Osteoblast (primary cell): Measurements from ENCODE around the gene LTB. TPM values are rescaled to one million over a fixed set of nuclear protein-coding genes. Genes with fewer than 3 reads are reported as not detected.

Experiments used
- DNase-seq: peaks from one replicate; pipeline ENCODE4 v3.0.0; 2011; ENCODE audit warnings: low spot score, mixed read lengths; ENCODE audit not compliant: insufficient read length; ENCODE audit errors: missing footprints
- H2AFZ ChIP-seq: 2 replicates; pipeline ENCODE4 v1.6.0; 2011; ENCODE audit warnings: mild to moderate bottlenecking, low read length
- H3K27ac ChIP-seq: 2 replicates; pipeline ENCODE4 v1.5.1; 2011; ENCODE audit warnings: mild to moderate bottlenecking, low read depth, low read length, moderate library complexity
- H3K27me3 ChIP-seq: 2 replicates; pipeline ENCODE4 v1.6.0; 2012; ENCODE audit warnings: mild to moderate bottlenecking, control low read depth, inconsistent platforms, low read length, moderate library complexity; ENCODE audit not compliant: insufficient read depth
- H3K36me3 ChIP-seq: 2 replicates; pipeline ENCODE4 v1.5.1; 2011; ENCODE audit warnings: mild to moderate bottlenecking, low read length, control low read depth, moderate library complexity; ENCODE audit not compliant: insufficient read depth
- H3K4me1 ChIP-seq: 2 replicates; pipeline ENCODE4 v1.5.1; 2011; ENCODE audit warnings: mild to moderate bottlenecking, low read length, control low read depth, moderate library complexity; ENCODE audit not compliant: insufficient read depth
- H3K4me2 ChIP-seq: 2 replicates; pipeline ENCODE4 v1.6.0; 2011; ENCODE audit warnings: mild to moderate bottlenecking, low read length; ENCODE audit not compliant: insufficient read depth
- H3K4me3 ChIP-seq: fragments of 200-600 bp; sonication (generic); 3 replicates; pipeline ENCODE4 v1.5.1; 2012; ENCODE audit warnings: mild to moderate bottlenecking, low read length, inconsistent platforms; ENCODE audit not compliant: insufficient read depth
- H3K79me2 ChIP-seq: 2 replicates; pipeline ENCODE4 v1.6.0; 2012; ENCODE audit warnings: mild to moderate bottlenecking, low read length, control low read depth, inconsistent platforms; ENCODE audit not compliant: insufficient read depth
- H3K9me3 ChIP-seq: 2 replicates; pipeline ENCODE4 v1.5.1; 2011; ENCODE audit warnings: low read depth, low read length, control low read depth
- H4K20me1 ChIP-seq: 2 replicates; pipeline ENCODE4 v1.6.0; 2012; ENCODE audit warnings: mild to moderate bottlenecking, low read length, control low read depth; ENCODE audit not compliant: insufficient read depth
- total RNA-seq: library from RNA; depleted of rRNA; stranded (reverse); fragments of >200 nt; gene quantifications from 2 replicates; pipeline ENCODE4 v1.2.3, GENCODE V29; 2012
- TF ChIP-seq, protein P1 (sequence below): IDR thresholded peaks from 2 replicates; pipeline ENCODE4 v1.5.1; 2011; ENCODE audit warnings: mild to moderate bottlenecking, low read depth, low read length, moderate library complexity; ENCODE audit errors: extremely low read depth

LTB gene
- total RNA-seq, 1 donor: not detected

DNA sequence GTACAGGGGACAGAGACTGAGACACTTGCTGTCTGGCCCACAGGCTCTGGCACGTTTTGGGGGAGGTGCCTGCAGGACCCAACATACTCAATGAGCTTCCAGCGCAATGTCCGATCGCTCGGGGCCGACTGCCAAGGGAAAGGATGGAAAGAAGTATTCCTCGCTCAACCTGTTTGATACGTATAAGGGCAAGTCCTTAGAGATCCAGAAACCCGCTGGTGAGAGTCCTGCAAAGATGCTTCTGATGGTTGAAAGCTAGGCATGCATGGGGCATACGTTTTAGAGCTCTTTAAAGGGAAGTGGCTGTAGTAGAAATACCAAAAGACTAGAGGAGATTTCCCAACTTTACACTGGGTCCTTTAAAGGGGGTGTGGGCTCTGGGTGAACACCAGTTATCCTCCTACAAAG is 40.5 kb upstream of the LTB start:
- Histone ChIP-seq H2AFZ (no peak overlapping the region), H3K4me2 (peak overlapping the region; percentile 95), H3K79me2 (peaks cover 70% of the 10 kb centered on the region), H3K36me3 (peaks cover 54% of the 10 kb centered on the region), H3K27ac (peak overlapping the region; percentile 91), H3K27me3 (no peaks in the 10 kb centered on the region), H3K4me1 (peaks cover 18% of the 10 kb centered on the region), H3K9me3 (no peaks in the 10 kb centered on the region), H4K20me1 (peaks cover 51% of the 10 kb centered on the region), H3K4me3 (peak overlapping the region; percentile 99)
- TF ChIP-seq, protein P1, sequence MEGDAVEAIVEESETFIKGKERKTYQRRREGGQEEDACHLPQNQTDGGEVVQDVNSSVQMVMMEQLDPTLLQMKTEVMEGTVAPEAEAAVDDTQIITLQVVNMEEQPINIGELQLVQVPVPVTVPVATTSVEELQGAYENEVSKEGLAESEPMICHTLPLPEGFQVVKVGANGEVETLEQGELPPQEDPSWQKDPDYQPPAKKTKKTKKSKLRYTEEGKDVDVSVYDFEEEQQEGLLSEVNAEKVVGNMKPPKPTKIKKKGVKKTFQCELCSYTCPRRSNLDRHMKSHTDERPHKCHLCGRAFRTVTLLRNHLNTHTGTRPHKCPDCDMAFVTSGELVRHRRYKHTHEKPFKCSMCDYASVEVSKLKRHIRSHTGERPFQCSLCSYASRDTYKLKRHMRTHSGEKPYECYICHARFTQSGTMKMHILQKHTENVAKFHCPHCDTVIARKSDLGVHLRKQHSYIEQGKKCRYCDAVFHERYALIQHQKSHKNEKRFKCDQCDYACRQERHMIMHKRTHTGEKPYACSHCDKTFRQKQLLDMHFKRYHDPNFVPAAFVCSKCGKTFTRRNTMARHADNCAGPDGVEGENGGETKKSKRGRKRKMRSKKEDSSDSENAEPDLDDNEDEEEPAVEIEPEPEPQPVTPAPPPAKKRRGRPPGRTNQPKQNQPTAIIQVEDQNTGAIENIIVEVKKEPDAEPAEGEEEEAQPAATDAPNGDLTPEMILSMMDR: no peak
- DNase-seq: peak; percentile 49

DNA sequence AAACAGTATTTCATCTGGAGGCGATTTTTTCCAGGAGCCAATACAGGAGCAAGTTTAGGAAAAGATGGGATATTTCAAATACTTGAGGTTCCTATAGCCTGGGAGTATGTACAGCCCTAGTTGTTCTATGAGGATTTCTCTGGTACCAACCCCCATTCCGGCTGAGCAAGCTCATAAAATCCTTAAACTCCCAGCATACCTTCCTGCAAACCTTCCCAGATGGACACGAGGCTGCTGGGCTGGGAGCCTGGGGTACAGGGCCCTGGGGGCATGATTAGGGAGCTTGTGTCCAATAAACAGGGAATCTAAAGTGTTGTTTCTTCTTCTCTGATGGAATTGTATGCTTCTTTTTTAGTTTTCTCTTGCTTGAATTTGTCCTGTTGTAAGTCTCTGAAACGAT is 39.8 kb upstream of the LTB start:
- peaks cover 47% of the 10 kb centered on the region for H3K36me3 ChIP-seq
- peaks cover 63% of the 10 kb centered on the region for H3K79me2 ChIP-seq
- H2AFZ ChIP-seq: no peak overlapping the region
- peak overlapping the region; percentile 91 for H3K27ac ChIP-seq
- peak; percentile 90 for DNase-seq
- TF ChIP-seq, protein P1: no peak
- H3K4me1 ChIP-seq: peaks cover 18% of the 10 kb centered on the region
- H3K4me3 ChIP-seq: peak overlapping the region; percentile 99
- peak overlapping the region; percentile 95 for H3K4me2 ChIP-seq
- no peaks in the 10 kb centered on the region for H3K27me3 ChIP-seq
- no peaks in the 10 kb centered on the region for H3K9me3 ChIP-seq
- peaks cover 47% of the 10 kb centered on the region for H4K20me1 ChIP-seq

DNA sequence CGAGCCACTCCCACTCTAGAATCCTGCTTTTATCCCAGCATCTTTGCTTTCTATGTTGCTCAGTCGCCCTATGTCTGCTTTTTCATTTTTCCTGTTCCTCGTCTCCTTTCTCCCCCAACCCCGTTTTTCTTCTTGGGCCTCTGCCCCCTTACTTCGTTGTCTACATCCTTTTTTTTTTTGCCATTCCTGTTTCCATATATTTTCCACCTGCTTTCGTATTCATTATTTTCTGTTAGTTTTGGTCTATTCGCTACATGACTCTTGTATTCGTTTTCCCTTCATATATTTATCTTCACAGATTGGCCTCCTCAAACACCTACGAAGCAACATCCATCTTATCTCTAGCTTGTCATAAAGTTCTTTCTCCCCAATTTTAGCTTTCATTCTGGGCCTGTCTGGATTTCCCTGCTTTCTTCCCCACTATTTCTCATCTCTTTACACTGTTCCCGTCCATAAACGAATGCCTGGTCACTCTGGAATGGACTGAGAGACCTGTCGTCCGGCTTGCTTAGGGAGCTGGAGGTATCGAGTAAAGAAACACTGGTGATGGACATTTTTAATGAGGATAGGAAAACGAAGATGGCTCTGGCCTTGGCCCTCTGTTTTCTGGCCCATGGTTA is 39.2 kb upstream of the LTB start:
- peak overlapping the region; percentile 95 for H3K4me2 ChIP-seq
- H3K79me2 ChIP-seq: peaks cover 57% of the 10 kb centered on the region
- no peaks in the 10 kb centered on the region for H3K27me3 ChIP-seq
- H3K9me3 ChIP-seq: no peaks in the 10 kb centered on the region
- H4K20me1 ChIP-seq: peaks cover 43% of the 10 kb centered on the region
- H3K4me1 ChIP-seq: peaks cover 18% of the 10 kb centered on the region
- DNase-seq: peak; percentile 34
- H2AFZ ChIP-seq: peak overlapping the region; percentile 70
- H3K4me3 ChIP-seq: peak overlapping the region; percentile 99
- H3K36me3 ChIP-seq: peaks cover 41% of the 10 kb centered on the region
- H3K27ac ChIP-seq: peak overlapping the region; percentile 91
- TF ChIP-seq, protein P1: no peak

DNA sequence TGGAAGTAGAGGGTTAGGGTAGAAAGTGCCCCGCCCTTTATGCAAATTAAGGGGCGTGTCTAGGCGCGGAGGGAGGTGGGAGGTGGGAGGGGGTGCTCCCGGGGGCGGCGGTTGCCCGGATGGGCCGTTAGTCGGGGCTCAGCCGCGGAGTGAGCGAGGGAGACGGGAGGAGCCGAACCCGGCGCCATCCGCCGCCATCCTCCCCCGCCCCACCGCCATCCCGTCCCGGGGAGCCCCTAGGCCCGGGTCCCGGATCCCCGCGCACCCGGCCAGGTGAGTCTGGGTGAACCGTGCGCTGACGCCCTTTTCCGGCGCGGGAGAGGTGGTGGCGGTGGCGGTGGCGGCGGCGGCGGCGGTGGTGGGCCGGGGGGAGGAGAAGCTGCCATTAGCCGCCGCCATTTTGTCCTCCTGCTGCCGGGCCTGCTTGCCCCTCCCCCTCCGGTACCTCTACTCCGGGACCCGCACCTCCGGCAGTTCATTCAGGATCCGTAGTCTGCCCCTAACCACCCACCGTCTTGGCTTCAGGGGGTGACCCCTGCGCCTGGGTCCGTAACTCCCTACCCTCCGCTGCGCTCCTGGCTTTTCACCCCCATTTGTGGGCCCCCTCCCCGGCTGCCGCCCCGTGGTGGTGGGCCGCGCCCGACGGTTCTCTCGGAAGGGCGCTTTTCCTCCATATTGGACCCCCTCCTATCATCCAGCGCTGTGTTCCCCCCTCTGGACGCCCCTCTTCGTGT is 38.5 kb upstream of the LTB start, which contains the start of gene PRRC2A:
TSS of gene PRRC2A (plus strand) at position 130 of the 734 bp plus-strand sequence. CDS start 2,075 bp downstream, outside the sequence.
- peak within 1 kb of the TSS; percentile 96 for H2AFZ ChIP-seq
- TF ChIP-seq, protein P1: no peak
- peak within 1 kb of the TSS; percentile 95 for H3K4me2 ChIP-seq
- H3K4me3 ChIP-seq: peak within 1 kb of the TSS; percentile 99
- peaks cover 18% of the 10 kb centered on the region for H3K4me1 ChIP-seq
- H3K36me3 ChIP-seq: peaks cover 35% of the 10 kb centered on the region
- peaks cover 51% of the 10 kb centered on the region for H3K79me2 ChIP-seq
- H3K9me3 ChIP-seq: no peaks in the 10 kb centered on the region
- H4K20me1 ChIP-seq: peaks cover 41% of the 10 kb centered on the region
- DNase-seq: peak; percentile 98
- no peaks in the 10 kb centered on the region for H3K27me3 ChIP-seq
- H3K27ac ChIP-seq: peak within 1 kb of the TSS; percentile 99
